Upper lobe of left lung (tissue), 4 donors: ENCODE data around the gene NF1.

ENCODE experiments used
- EP300 ChIP-seq, 4 donors: sonication (generic); formaldehyde crosslinking; IDR thresholded peaks; one replicate each; pipeline ENCODE4 v1.5.1; 2017; ENCODE audit warnings: antibody characterized with exemption in 4 of 4, control low read depth in 2 of 4
- POLR2A ChIP-seq, 4 donors: fragments of 450-650 bp; IDR thresholded peaks; one replicate each; pipeline ENCODE4 v1.5.1; 2016 to 2017; ENCODE audit warnings: antibody characterized with exemption in 4 of 4, mild to moderate bottlenecking in 2 of 4
- POLR2AphosphoS5 ChIP-seq, 2 donors: sonication (generic); formaldehyde crosslinking; IDR thresholded peaks; one replicate each; pipeline ENCODE4 v1.5.1; 2017; ENCODE audit warnings: antibody characterized with exemption in 2 of 2
- TF ChIP-seq, protein P1 (sequence below), 6 experiments: fragments of 450-650 bp in 4 of 6; fragments of 200-600 bp in 2 of 6; sonication (generic) in 2 of 6; IDR thresholded peaks; one replicate each; pipeline ENCODE4 v1.5.1; 2016 to 2019; ENCODE audit warnings: antibody characterized with exemption in 6 of 6

DNA sequence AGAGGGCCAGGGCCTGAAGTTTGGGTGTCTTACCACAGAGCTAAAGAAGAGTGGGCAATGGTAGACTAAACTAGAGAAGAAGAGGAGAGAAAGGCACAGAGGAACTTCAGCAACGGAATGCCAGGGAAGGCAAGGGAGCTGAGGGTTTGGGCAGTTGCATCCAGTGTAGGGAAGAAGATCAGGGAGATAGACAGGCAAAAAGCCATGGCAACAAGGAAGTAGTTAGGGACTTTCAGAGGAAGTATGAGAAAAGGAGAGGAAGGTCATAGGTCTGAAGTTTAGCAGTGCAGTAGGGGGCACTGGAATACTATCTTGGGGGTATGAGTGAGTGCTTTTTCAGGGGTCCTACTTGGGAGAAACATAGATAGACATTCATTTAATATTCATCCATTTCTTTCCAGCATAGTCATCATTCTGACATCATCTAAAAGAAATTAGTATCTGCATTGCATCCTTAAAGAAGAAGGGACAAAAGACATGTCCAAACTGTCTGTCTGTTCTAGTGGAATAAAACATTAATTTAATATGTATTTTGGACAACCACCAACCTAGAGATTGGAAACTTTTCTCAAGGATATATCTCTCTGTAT lies 2.2 kb upstream of the NF1 start:
- TF ChIP-seq, protein P1, sequence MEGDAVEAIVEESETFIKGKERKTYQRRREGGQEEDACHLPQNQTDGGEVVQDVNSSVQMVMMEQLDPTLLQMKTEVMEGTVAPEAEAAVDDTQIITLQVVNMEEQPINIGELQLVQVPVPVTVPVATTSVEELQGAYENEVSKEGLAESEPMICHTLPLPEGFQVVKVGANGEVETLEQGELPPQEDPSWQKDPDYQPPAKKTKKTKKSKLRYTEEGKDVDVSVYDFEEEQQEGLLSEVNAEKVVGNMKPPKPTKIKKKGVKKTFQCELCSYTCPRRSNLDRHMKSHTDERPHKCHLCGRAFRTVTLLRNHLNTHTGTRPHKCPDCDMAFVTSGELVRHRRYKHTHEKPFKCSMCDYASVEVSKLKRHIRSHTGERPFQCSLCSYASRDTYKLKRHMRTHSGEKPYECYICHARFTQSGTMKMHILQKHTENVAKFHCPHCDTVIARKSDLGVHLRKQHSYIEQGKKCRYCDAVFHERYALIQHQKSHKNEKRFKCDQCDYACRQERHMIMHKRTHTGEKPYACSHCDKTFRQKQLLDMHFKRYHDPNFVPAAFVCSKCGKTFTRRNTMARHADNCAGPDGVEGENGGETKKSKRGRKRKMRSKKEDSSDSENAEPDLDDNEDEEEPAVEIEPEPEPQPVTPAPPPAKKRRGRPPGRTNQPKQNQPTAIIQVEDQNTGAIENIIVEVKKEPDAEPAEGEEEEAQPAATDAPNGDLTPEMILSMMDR (IDR thresholded peaks at IDR 0.05) = no peak
- TF ChIP-seq POLR2AphosphoS5 (IDR thresholded peaks at IDR 0.05) (no peak), POLR2A (IDR thresholded peaks at IDR 0.05) (no peak), EP300 (IDR thresholded peaks at IDR 0.05) (no peak)
